A549 (cell line): ENCODE data around the gene ZDHHC22.

Source experiments
- CEBPB ChIP-seq, 2 experiments: fragments of >200 bp in 1 of 2; sonication (Bioruptor Twin) in 1 of 2; formaldehyde crosslinking in 1 of 2; IDR thresholded peaks; 2 replicates each; pipeline ENCODE4 v1.6.1; 2012 to 2016
- EHMT2 ChIP-seq: fragments of 200-600 bp; sonication (generic); IDR thresholded peaks from 2 replicates; pipeline ENCODE4 v1.6.1; 2016; ENCODE audit warnings: antibody characterized with exemption, low read depth, mild to moderate bottlenecking, moderate library complexity
- FOXS1 ChIP-seq: fragments of 250-450 bp; sonication (Bioruptor Pico); IDR thresholded peaks from 2 replicates; pipeline ENCODE4 v1.5.0; 2020; ENCODE audit warnings: mild to moderate bottlenecking, moderate library complexity
- HDAC2 ChIP-seq: fragments of 200-600 bp; sonication (generic); IDR thresholded peaks from 2 replicates; pipeline ENCODE4 v1.6.1; 2016
- MAFK ChIP-seq: fragments of 450-650 bp; IDR thresholded peaks from 2 replicates; pipeline ENCODE4 v1.6.1; 2014; ENCODE audit not compliant: partially characterized antibody
- MYC ChIP-seq: IDR thresholded peaks from 2 replicates; pipeline ENCODE4 v1.6.1; 2012; ENCODE audit warnings: mild to moderate bottlenecking, inconsistent platforms, low read length, improper control_type of control experiment, borderline replicate concordance
- POLR2A ChIP-seq: IDR thresholded peaks from 2 replicates; pipeline ENCODE4 v1.6.1; 2012; ENCODE audit warnings: mild to moderate bottlenecking, low read length
- RAD21 ChIP-seq, 2 experiments: fragments of >200 bp in 1 of 2; sonication (Bioruptor Twin) in 1 of 2; formaldehyde crosslinking in 1 of 2; IDR thresholded peaks in 1 of 2; conservative IDR thresholded peaks in 1 of 2; 2 replicates in 1 of 2; 3 replicates in 1 of 2; pipeline ENCODE4 v1.6.1; 2012 to 2018; ENCODE audit warnings: inconsistent platforms in 1 of 2
- ZFP36 ChIP-seq: fragments of 450-650 bp; IDR thresholded peaks from 2 replicates; pipeline ENCODE4 v1.6.1; 2014; ENCODE audit warnings: borderline replicate concordance; ENCODE audit not compliant: partially characterized antibody
- TF ChIP-seq, protein P1 (sequence below): fragments of >200 bp; sonication (Bioruptor Twin); formaldehyde crosslinking; IDR thresholded peaks from 3 replicates; pipeline ENCODE4 v1.5.1; 2016
- TF ChIP-seq, protein P2 (sequence below): fragments of 200-600 bp; sonication (generic); IDR thresholded peaks from 2 replicates; pipeline ENCODE4 v1.6.1; 2016; ENCODE audit warnings: antibody characterized with exemption, mild to moderate bottlenecking, moderate library complexity
- TF ChIP-seq, protein P3 (sequence below): fragments of 250-450 bp; sonication (Bioruptor Pico); IDR thresholded peaks from 2 replicates; pipeline ENCODE4 v1.5.0; 2020; ENCODE audit warnings: low read depth, mild to moderate bottlenecking, moderate library complexity
- TF ChIP-seq, protein P4 (sequence below): IDR thresholded peaks from 2 replicates; pipeline ENCODE4 v1.6.1; 2012

DNA sequence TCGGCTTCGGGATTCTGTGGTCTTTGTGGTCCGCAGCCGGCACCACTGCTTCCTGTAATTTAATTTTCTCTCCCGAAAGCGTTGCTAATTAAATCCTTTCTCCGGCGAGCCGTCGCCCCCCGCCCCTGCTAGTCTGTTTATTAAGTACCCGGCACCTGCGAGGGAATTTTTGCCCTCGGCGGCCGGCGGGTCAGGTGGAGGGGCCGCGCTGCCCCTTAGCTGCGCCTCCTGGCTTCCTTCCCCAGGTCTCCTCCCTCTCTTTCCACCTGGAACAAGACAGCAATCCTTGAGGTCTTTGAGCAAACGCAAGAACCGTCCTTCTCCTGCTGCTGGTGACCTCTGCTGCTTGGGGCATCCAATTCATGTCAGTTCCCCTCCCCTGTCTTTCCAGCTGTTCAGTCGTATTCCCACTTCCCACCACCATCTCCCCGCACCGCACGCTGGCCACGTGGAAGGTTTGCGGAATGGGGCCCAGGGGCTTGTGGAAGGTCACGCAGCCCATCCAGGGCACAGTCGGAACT lies 16.2 kb downstream of the ZDHHC22 start:
- TF ChIP-seq, protein P1, sequence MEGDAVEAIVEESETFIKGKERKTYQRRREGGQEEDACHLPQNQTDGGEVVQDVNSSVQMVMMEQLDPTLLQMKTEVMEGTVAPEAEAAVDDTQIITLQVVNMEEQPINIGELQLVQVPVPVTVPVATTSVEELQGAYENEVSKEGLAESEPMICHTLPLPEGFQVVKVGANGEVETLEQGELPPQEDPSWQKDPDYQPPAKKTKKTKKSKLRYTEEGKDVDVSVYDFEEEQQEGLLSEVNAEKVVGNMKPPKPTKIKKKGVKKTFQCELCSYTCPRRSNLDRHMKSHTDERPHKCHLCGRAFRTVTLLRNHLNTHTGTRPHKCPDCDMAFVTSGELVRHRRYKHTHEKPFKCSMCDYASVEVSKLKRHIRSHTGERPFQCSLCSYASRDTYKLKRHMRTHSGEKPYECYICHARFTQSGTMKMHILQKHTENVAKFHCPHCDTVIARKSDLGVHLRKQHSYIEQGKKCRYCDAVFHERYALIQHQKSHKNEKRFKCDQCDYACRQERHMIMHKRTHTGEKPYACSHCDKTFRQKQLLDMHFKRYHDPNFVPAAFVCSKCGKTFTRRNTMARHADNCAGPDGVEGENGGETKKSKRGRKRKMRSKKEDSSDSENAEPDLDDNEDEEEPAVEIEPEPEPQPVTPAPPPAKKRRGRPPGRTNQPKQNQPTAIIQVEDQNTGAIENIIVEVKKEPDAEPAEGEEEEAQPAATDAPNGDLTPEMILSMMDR, result peak; percentile 32; the same call in 1 of the 3 replicates
- TF ChIP-seq, protein P2, sequence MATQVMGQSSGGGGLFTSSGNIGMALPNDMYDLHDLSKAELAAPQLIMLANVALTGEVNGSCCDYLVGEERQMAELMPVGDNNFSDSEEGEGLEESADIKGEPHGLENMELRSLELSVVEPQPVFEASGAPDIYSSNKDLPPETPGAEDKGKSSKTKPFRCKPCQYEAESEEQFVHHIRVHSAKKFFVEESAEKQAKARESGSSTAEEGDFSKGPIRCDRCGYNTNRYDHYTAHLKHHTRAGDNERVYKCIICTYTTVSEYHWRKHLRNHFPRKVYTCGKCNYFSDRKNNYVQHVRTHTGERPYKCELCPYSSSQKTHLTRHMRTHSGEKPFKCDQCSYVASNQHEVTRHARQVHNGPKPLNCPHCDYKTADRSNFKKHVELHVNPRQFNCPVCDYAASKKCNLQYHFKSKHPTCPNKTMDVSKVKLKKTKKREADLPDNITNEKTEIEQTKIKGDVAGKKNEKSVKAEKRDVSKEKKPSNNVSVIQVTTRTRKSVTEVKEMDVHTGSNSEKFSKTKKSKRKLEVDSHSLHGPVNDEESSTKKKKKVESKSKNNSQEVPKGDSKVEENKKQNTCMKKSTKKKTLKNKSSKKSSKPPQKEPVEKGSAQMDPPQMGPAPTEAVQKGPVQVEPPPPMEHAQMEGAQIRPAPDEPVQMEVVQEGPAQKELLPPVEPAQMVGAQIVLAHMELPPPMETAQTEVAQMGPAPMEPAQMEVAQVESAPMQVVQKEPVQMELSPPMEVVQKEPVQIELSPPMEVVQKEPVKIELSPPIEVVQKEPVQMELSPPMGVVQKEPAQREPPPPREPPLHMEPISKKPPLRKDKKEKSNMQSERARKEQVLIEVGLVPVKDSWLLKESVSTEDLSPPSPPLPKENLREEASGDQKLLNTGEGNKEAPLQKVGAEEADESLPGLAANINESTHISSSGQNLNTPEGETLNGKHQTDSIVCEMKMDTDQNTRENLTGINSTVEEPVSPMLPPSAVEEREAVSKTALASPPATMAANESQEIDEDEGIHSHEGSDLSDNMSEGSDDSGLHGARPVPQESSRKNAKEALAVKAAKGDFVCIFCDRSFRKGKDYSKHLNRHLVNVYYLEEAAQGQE, result no peak
- TF ChIP-seq EHMT2, result no peak
- no peak for TF ChIP-seq POLR2A
- TF ChIP-seq ZFP36, result no peak
- TF ChIP-seq FOXS1 (CRISPR knock-in tag), result no peak
- TF ChIP-seq RAD21 (conservative IDR thresholded peaks at IDR 0.05 in 1 of 2, IDR thresholded peaks at IDR 0.05 in 1 of 2), result no peak
- TF ChIP-seq CEBPB (IDR thresholded peaks at IDR 0.05), result no peak
- no peak for TF ChIP-seq MYC
- TF ChIP-seq HDAC2, result no peak
- TF ChIP-seq MAFK, result no peak
- TF ChIP-seq, protein P3, sequence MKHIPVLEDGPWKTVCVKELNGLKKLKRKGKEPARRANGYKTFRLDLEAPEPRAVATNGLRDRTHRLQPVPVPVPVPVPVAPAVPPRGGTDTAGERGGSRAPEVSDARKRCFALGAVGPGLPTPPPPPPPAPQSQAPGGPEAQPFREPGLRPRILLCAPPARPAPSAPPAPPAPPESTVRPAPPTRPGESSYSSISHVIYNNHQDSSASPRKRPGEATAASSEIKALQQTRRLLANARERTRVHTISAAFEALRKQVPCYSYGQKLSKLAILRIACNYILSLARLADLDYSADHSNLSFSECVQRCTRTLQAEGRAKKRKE (CRISPR knock-in tag), result no peak
- TF ChIP-seq, protein P4, sequence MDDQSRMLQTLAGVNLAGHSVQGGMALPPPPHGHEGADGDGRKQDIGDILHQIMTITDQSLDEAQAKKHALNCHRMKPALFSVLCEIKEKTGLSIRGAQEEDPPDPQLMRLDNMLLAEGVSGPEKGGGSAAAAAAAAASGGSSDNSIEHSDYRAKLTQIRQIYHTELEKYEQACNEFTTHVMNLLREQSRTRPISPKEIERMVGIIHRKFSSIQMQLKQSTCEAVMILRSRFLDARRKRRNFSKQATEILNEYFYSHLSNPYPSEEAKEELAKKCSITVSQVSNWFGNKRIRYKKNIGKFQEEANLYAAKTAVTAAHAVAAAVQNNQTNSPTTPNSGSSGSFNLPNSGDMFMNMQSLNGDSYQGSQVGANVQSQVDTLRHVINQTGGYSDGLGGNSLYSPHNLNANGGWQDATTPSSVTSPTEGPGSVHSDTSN, result no peak
